Right ventricle myocardium superior (tissue), 1 donor: ENCODE measurements around the gene P2RX6. TPM values are rescaled to one million over a fixed set of nuclear protein-coding genes. Genes with fewer than 3 reads are reported as not detected.

ENCODE experiments used
- ATAC-seq: fragments of 200-7000 bp; cut with Tn5 transposase; one replicate; pipeline ENCODE4 v1.9.1; 2020; ENCODE audit warnings: mild to moderate bottlenecking; ENCODE audit not compliant: poor library complexity
- DNase-seq: peaks from one replicate; pipeline ENCODE4 v3.0.0-alpha.2; 2020
- intact Hi-C: fragments of 100-400 bp; cut with DNase I; formaldehyde crosslinking; loops from one replicate; pipeline ENCODE4 v1.11.2; 2022
- total RNA-seq: library from RNA; stranded (reverse); fragmentation: NEBNext Ultra II Directional; extraction: Animal tissue kit (Norgen Biotek cat#: 25700); gene quantifications from one replicate; pipeline ENCODE4 v1.2.1, GENCODE V29; 2021
- donor health status: DM: no; HTN: yes; CAD: no; lungs with severe emphysema.

P2RX6 gene
- total RNA-seq, 1 donor from 2014 or later, result 3.9 TPM

DNA sequence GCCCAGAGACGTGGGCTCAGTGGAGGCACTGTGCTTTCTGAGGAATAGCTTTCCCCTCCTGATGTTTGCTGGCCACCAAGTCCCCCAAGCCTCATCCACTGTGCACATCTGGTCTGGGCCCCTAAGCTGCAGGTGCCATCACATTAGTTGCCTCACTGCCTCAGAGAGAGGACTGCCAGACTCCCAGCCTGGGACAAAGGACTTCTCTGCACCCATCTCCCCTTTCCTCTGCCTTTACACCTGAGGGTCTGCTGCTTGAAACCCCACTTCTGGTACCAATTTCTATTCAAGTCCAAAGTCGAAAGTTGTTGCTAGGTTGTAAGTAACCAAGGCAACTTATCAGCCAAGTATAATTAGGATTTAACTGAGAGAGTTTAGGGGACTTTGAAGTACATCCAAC is 36.5 kb upstream of the P2RX6 start:
- no peak for ATAC-seq
- DNase-seq, result no peak
- intact Hi-C loops, result no loop called here

DNA sequence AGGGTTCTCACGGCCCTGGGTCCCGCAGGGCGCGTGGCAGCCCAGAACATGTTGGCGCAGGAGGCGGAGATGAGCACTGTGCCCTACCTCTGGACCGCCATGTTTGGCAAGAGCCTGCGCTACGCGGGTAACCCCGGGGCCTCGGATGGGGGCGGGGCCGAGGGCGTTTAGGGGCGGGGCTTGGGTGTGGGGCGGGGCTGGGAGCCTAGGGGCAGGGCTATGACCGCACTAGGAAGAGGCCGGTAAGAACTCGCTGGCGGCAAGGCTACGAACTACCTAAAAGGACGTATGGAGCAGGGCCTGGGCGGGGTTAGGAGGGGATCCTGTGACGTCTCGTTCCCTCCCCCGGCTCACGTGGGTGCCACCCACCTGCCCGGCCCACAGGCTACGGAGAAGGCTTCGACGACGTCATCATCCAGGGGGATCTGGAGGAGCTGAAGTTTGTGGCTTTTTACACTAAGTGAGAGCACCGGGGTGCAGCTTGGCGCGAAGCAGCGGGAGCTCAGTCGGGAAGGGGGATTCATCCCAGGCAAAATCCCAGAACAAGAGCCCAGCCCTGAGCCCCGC is 35.6 kb upstream of the P2RX6 start:
- peak; percentile 77 for DNase-seq
- ATAC-seq, result peak; percentile 16
- intact Hi-C loops, result no loop called here

DNA sequence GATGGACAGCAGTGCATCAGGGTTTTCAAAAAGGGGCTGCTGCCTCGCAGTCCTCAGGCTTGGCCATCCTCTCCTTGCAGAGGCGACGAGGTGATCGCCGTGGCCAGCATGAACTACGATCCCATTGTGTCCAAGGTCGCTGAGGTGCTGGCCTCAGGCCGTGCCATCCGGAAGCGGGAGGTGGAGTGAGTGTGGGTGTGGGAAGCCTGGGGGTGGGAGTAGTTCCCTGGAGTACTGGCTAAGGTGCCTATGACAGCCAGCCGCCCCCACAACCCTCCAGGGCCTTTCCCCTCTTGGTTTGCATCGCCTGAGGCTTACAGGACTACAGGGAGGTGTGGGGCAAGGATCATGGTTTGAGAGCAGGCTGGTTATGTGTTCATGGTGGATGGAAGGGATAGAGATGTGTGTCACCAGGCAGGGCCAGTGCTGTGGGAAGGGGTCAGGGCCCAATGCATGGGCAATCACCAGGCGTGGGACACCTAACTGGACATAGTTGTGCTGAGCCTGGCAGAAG is 35.0 kb upstream of the P2RX6 start:
- DNase-seq (no peak), ATAC-seq (no peak)
- intact Hi-C loops, result no loop called here

DNA sequence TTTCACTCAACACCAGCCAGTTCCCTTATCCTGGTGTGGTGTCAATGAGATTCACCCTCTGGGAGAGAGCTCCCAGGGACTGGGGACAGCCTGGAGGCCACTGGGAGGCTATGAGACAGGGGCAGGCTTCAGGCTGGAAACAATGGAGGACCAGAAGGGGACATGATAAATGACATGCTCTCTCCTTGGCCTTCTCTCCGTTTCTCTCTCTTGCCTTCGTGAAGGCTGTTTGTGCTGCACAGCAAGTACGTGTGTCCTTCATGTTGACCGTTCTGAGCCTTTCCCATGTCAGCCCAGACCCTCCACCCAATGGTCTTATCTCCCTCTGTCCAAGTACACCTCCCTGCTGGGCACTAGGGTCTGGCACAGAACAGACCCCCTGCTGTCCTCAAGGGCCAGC is 34.4 kb upstream of the P2RX6 start:
- intact Hi-C loops, result no loop called here
- no peak for DNase-seq
- ATAC-seq, result no peak

DNA sequence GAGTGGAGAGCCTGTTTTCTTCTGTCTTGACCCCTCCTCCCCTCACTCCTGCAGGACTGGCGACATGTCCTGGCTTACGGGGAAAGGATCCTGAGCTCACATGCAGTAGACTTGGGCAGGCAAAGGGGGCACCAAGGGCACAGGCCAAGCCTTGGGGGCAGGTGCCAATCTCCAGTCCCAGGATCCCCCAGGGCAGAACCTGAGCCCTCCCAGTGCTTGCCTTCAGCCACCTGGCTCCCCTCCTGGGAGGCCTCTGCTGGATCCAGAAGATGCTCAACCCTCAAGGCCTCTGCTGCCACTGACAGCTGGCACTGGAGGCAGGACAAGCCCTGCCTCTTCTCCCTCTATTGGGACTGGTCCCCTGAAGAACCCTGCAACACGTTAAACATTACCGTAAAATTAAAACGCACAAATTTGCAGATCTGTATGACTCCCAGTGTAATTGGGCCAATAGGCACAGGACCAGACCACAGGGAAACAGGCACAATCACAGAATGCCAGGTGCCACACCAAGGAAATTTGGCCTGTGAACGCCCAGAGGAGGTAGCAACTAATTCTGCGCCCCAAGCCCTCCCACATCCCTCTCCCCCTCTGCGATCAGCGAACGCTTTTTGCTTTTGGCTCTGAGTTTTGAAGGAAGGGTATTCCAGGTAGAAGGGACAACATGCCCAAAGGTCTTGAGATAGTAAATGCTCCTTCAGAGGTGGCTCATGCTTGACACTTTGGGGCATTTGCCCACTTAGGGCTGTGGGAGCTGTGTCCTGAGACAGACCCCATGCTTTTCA is 33.8 kb upstream of the P2RX6 start:
- ATAC-seq, result no peak
- DNase-seq, result no peak
- intact Hi-C loops, result no loop called here

DNA sequence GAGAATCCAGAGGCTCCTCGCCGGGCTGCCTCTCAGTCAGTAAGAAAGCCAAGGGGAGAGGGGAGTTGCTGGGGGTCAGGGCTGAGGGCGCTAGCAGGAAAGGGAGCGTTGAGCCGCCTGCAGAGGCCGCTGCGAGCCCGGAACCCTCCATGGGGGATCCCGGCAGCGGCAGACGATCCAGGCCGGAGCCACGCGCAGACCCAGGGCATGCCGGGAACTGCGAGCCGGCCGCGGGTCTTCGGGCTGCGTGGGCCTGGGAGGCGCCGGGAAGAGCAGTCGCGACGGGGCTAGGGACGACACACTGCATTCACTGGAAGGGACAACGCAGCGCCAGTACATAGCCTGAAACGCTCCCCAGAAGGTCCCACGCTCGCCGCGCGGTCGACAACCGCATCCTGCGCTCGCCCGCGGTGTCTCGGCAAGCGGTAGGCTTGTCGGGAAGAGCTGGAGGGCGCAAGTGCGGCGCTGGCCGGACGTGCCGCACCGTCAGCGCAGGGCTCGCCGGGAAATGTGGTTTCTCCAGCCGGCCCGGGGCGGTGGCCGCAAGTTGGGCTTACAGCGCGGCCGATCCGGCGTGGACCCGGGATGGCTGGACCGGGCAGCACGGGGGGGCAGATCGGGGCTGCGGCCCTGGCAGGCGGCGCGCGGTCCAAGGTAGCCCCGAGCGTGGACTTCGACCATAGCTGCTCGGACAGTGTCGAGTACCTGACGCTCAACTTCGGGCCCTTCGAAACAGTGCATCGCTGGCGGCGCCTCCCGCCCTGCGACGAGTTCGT is 33.0 kb upstream of the P2RX6 start, which contains the start of gene LZTR1:
Gene LZTR1 (plus strand): TSS at position 511 of the 776 bp plus-strand sequence. CDS start 75 bp downstream, at position 586.
- intact Hi-C loops, result no loop called here
- DNase-seq (peak; percentile 89), ATAC-seq (peak; percentile 98)

DNA sequence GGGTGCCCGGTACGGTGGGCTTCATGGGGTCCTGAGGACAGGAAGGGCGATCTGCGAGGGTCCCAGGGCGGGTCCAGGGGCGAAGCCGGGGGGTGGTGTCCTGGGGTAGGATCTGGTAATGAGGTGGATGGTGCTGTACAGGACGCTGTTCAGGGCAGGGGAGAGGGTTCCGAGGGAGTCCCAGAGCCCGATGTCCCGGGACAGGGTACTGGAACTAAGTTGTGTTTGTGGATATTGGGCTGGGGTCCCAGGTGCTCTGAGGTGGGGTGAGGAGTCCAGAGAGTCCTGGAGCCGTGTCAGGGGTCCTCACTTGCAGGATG is 32.4 kb upstream of the P2RX6 start:
- ATAC-seq (peak; percentile 3), DNase-seq (no peak)
- intact Hi-C loops, result no loop called here

DNA sequence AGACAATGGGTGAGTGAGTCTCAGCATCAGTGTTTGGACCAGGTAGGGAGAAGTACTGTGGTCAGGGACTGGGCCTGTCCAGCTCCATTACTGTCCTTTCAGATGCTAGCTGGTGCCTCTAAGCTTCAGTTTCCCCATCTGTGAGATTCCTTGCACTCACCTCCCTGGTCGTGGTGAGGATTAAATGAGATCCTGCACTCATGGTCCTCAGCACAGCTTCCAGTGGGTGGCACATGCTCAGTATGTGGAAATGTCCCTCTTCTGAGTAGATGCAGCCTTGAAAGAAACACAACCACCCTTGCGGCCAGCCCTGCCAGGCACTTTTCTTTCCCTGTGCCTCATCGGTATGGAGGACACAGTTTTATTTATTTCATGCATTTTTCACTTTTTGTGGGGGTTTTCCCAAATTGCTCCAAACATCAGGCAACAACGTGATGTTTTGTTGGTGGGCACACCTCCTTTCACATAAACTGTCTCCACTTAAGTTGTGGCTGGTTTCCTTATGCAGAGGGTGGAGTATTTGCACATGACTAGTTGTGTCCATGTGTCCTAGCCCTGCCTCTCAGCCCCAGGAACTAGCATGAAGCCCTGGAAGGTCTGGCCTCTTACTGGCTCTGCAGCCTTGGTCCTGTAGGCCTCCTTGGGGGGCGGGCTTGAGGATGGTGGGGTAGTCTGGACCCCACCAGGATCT is 31.7 kb upstream of the P2RX6 start:
- DNase-seq, result no peak
- intact Hi-C loops, result no loop called here
- no peak for ATAC-seq

DNA sequence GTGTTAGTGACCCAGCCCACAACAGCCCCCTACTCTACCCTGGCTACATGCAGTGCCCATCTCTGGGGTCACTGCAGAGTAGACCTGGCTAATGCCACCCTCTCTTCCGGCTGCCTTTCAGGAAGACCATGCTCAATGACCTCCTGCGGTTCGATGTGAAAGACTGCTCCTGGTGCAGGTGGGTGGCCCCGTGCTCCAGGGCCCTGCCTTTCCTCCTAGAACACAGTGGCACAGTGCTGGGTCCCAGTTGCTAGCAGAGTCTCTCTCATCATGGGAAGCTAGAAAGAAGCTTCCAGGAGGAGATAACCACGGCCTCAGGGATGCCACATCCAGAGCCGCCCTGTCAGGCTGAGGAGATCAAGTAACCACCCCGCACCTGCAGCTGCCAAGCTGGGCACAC is 29.2 kb upstream of the P2RX6 start:
- no peak for ATAC-seq
- intact Hi-C loops, result no loop called here
- no peak for DNase-seq

DNA sequence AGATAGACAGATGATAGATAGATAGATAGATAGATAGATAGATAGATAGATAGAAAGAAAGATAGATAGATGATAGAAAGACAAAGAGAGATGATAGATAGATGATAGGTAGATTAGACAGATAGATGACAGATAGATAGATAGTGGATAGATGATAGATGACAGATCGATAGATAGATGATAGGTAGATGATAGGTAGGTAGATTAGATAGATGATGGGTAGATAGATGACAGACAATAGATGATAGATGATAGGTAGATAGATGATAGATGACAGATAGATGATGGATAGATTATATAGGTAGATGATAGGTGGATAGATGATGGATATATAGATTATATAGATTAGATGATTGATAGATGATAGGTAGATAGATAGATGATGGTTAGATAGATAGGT is 28.6 kb upstream of the P2RX6 start:
- no peak for ATAC-seq
- intact Hi-C loops, result no loop called here
- no peak for DNase-seq

DNA sequence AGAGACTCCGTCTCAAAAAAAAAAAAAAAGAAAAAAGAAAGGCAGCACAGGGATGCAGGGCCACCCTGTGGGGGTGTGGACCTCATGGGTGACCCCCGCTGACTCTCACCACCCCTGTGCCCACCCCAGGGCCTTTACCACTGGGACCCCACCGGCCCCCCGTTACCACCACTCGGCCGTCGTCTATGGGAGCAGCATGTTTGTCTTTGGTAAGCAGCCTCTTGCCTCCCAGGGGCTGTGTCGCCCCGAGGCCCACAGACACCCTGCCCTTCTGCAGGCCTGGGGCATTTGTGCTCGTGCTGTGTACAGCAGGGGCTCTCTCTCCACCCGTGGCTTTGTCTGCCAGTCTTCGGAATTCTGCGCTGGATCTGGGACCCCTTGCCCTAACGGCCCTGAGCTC is 27.6 kb upstream of the P2RX6 start:
- ATAC-seq (no peak), DNase-seq (no peak)
- intact Hi-C loops, result no loop called here

DNA sequence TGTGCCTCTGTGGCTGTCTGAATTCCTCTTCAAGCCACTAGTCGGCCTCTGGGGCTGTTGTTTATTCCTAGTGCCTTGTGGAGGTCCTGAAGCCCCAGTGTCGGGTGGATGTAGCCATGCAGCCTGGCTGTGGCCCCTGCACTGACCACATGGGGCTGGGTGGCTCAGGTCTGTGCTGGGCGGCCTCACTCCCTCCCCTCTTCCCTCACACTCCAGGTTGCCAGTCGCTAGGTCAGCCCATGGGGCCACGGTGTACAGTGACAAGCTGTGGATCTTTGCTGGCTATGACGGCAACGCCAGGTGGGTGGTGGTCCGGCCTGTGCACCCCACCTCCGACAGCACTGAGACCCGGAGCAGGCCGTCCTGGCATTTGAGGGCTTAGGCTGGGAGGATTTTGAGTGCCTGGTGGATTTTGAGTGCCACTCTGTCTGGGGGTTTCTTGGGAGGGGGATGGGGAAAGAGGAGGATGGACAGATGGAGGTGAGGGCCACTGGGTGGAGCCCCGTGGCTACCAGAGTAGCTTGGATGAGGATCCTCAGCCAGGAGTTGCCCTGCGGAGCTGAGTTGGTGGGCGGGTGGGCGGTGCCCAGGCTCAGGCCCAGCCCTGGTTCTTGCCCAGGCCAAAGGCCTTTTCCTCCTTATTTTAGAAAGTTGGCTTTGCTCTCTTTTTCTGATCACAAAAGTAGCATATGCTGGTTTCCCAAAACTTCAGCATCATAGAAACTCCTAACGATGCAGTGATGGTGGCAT is 26.2 kb upstream of the P2RX6 start:
- DNase-seq, result no peak
- no peak for ATAC-seq
- intact Hi-C loops, result no loop called here

DNA sequence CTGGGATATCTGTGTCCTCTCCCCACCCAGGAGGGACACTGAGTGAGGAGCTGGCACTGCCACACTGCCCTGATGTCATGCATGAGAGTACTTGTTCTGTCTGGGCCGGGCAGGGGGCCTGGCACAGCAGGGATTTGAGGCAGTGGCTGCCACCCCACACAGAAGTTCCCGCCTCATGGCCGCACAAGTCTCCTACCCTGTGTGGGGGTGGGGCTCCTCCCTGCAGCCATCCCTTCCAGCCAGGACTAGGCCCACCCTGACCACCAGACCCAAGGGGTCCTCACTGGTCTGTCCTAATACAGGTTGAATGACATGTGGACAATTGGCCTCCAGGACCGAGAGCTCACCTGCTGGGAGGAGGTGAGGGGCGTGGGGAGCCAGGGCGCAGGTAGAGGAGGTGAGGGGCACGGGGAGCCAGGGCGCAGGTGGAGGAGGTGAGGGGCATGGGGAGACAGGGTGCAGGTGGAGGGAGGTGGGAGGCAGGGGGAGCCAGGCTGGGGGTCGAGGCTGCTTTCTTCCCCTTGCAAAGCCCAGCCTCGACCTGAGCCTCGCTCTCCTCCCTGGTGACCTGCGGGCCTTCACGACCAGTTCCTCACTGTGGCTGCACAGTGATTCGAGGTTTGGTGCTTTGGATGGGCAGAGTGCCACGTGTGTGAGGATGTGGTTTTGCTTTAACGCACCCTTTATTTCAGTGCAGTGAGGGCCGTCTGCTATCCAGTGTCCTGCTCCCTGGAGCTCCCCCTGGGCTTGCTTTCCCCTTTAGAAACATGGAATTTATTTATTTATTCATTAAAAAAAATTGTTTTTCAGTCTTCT is 25.4 kb upstream of the P2RX6 start:
- intact Hi-C loops, result no loop called here
- no peak for ATAC-seq
- no peak for DNase-seq

DNA sequence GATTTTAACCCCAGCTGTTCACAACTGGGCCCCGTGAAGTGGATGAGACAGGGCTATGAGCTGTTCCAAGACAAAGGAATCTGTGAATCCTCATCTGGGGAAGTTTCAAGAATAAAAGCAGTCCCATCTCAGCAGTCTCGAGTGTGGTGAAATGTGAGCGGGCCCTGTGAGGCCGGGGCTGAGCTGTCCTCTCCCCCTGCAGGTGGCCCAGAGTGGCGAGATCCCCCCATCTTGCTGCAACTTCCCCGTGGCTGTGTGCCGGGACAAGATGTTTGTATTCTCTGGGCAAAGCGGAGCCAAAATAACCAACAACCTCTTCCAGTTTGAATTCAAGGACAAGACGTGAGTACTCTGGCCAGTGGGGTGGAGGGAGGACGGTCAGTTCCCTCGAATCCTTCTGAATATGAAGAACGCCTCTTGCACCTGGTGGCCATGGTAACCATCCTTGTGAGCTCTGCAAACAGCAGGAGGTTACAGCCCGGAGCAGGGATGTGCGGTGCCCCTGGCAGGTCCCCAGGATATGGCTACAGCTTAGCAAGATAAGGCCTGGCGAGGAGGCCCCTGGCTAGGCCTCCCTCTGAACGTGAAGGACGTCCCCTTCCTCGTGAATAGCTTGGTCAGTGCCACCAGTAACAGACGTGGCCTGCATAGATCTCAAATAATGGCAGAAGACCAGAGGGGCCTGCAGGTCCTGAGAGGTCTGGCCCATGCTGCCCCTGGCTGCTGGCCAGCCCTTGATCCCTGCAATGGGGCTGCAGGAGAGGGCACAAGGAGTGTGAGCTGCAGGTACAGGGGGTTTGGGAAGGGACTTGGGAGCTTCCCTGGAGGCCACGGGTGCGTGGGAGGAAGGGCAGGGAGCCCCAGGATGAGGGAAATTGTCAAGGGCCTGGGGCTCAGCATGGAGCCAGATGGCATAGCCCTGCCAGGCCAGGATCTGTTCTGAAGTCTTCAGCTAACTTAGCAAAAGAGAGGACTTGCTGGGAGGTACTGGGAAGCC is 24.5 kb upstream of the P2RX6 start:
- DNase-seq (no peak), ATAC-seq (no peak)
- intact Hi-C loops, result no loop called here

DNA sequence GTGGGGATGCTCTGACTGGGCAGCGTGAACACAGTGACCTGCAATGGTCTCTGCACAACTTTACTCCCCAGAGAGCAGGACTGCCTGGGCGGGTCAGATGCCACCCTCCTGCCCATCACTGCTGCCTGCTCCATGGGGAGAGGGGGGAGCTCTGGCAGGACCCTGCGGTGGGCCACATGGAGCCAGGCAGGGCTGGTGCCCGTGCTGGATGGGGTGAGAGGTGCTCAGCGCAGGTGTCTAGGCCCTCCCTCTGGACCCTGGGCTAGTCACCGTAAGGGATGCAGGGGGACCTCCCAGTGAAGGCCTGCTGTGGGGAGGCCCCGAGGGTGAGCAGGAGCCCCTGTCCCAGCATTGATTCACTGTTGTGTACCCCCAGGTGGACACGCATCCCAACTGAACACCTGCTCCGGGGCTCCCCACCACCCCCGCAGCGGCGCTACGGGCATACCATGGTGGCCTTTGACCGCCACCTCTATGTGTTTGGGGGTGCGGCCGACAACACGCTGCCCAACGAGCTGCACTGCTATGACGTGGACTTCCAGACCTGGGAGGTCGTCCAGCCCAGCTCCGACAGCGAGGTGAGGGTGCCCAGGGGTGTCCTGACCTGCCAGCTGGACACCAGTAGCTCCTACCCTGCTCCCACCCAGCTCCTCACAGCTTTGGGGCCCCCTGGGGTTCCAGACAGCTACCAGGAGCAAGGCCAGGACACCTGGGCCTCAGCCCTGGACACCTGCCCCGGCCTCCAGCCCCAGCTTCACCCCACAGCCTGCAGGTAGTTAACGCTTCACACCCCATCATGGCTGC is 23.5 kb upstream of the P2RX6 start:
- intact Hi-C loops, result no loop called here
- DNase-seq, result no peak
- no peak for ATAC-seq

DNA sequence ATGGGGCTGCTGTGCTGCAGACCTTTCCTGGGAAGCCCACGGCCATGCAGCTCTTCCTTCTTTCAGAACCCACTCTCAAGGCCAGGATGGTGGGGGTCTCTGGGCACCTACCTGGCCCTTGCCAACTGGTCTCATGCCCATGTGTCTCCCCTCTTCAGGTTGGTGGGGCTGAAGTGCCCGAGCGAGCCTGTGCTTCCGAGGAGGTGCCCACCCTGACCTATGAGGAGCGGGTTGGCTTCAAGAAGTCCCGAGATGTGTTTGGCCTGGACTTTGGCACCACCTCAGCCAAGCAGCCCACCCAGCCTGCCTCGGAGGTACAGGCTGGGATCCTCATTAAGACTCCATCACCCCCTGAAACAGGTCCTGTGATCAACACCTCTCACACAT is 22.9 kb upstream of the P2RX6 start:
- DNase-seq (no peak), ATAC-seq (no peak)
- intact Hi-C loops, result no loop called here
